H9 (cell line): ENCODE results near the gene PNMA6F. TPM values are rescaled to one million over a fixed set of nuclear protein-coding genes. Genes with fewer than 3 reads are reported as not detected.
A peak's percentile ranks its signal among the peaks of the same experiment; 100 is the strongest.

Source experiments
- DNase-seq: peaks from one replicate; pipeline ENCODE4 v3.0.0-alpha.2; 2017
- H2AFZ ChIP-seq: one replicate; pipeline ENCODE4 v1.6.1; 2013; ENCODE audit warnings: mild to moderate bottlenecking, low read length, control low read depth, moderate library complexity
- H2AK5ac ChIP-seq: 2 replicates; pipeline ENCODE4 v1.6.1; 2013; ENCODE audit warnings: low read length, control low read depth, mixed read lengths; ENCODE audit not compliant: insufficient read length
- H2BK120ac ChIP-seq: one replicate; pipeline ENCODE4 v1.6.1; 2013; ENCODE audit warnings: low read depth, mild to moderate bottlenecking, low read length, control low read depth, inconsistent platforms; ENCODE audit not compliant: poor library complexity, severe bottlenecking
- H2BK12ac ChIP-seq: 2 replicates; pipeline ENCODE4 v1.6.1; 2013; ENCODE audit warnings: low read length, control low read depth, mixed read lengths, low read depth; ENCODE audit not compliant: insufficient read length
- H2BK15ac ChIP-seq: 2 replicates; pipeline ENCODE4 v1.6.1; 2013; ENCODE audit warnings: low read depth, low read length, control low read depth
- H2BK20ac ChIP-seq: one replicate; pipeline ENCODE4 v1.6.1; 2013; ENCODE audit warnings: low read depth, mild to moderate bottlenecking, low read length, control low read depth, inconsistent platforms; ENCODE audit not compliant: poor library complexity, severe bottlenecking
- H2BK5ac ChIP-seq: 2 replicates; pipeline ENCODE4 v1.6.1; 2013; ENCODE audit warnings: low read length, control low read depth, mixed read lengths; ENCODE audit not compliant: insufficient read length
- H3K14ac ChIP-seq: 2 replicates; pipeline ENCODE4 v1.6.1; 2013; ENCODE audit warnings: low read length, control low read depth; ENCODE audit not compliant: insufficient read depth
- H3K18ac ChIP-seq: 2 replicates; pipeline ENCODE4 v1.6.1; 2013; ENCODE audit warnings: low read depth, mild to moderate bottlenecking, mixed read lengths, low read length, control low read depth; ENCODE audit not compliant: insufficient read length
- H3K23ac ChIP-seq: 2 replicates; pipeline ENCODE4 v1.6.1; 2013; ENCODE audit warnings: low read length, control low read depth, mixed read lengths, low read depth; ENCODE audit not compliant: insufficient read length
- H3K23me2 ChIP-seq: 2 replicates; pipeline ENCODE4 v1.6.1; 2013; ENCODE audit warnings: low read depth, mild to moderate bottlenecking, mixed read lengths, low read length, control low read depth; ENCODE audit not compliant: insufficient read length, poor library complexity, severe bottlenecking
- H3K27ac ChIP-seq: 2 replicates; pipeline ENCODE4 v1.5.1; 2013; ENCODE audit warnings: low read length, control low read depth, mixed read lengths, low read depth; ENCODE audit not compliant: insufficient read length
- H3K27me3 ChIP-seq: 2 replicates; pipeline ENCODE4 v1.6.1; 2013; ENCODE audit warnings: low read length, control low read depth, inconsistent platforms; ENCODE audit not compliant: insufficient read depth
- H3K4ac ChIP-seq: 2 replicates; pipeline ENCODE4 v1.6.1; 2013; ENCODE audit warnings: low read depth, mild to moderate bottlenecking, control low read depth, inconsistent platforms, low read length, moderate library complexity
- H3K4me1 ChIP-seq: 2 replicates; pipeline ENCODE4 v1.6.1; 2013; ENCODE audit warnings: low read length, control low read depth, inconsistent platforms; ENCODE audit not compliant: insufficient read depth
- H3K4me2 ChIP-seq: 2 replicates; pipeline ENCODE4 v1.6.1; 2013; ENCODE audit warnings: low read length, control low read depth, mixed read lengths; ENCODE audit not compliant: insufficient read length, insufficient read depth
- H3K56ac ChIP-seq: 2 replicates; pipeline ENCODE4 v1.6.1; 2013; ENCODE audit warnings: low read depth, mild to moderate bottlenecking, mixed read lengths, low read length, control low read depth; ENCODE audit not compliant: insufficient read length
- H3K79me1 ChIP-seq: 2 replicates; pipeline ENCODE4 v1.6.1; 2013; ENCODE audit warnings: low read depth, mild to moderate bottlenecking, moderate library complexity, low read length, control low read depth, inconsistent platforms; ENCODE audit not compliant: insufficient read depth, poor library complexity, severe bottlenecking
- H3K79me2 ChIP-seq: 2 replicates; pipeline ENCODE4 v1.6.1; 2013; ENCODE audit warnings: low read length, control low read depth, inconsistent platforms; ENCODE audit not compliant: insufficient read depth
- H3K9ac ChIP-seq: 2 replicates; pipeline ENCODE4 v1.6.1; 2013; ENCODE audit warnings: low read length, control low read depth, mixed read lengths; ENCODE audit not compliant: insufficient read length; ENCODE audit errors: extremely low read depth
- H3K9me3 ChIP-seq: one replicate; pipeline ENCODE4 v1.6.1; 2013; ENCODE audit warnings: low read depth, low read length, inconsistent platforms; ENCODE audit not compliant: control insufficient read depth
- H3T11ph ChIP-seq: one replicate; pipeline ENCODE4 v1.6.1; 2013; ENCODE audit warnings: mild to moderate bottlenecking, low read length, control low read depth, inconsistent platforms
- H4K20me1 ChIP-seq: one replicate; pipeline ENCODE4 v1.6.1; 2013; ENCODE audit not compliant: control insufficient read depth, insufficient read length, insufficient read depth
- H4K5ac ChIP-seq: 2 replicates; pipeline ENCODE4 v1.6.1; 2013; ENCODE audit warnings: low read depth, mild to moderate bottlenecking, mixed read lengths, low read length, control low read depth; ENCODE audit not compliant: insufficient read length
- H4K8ac ChIP-seq: replicated peaks from 2 replicates; pipeline ENCODE4 v1.6.1; 2013; ENCODE audit warnings: low read length, control low read depth, mixed read lengths, low read depth; ENCODE audit not compliant: insufficient read length
- H4K91ac ChIP-seq: 2 replicates; pipeline ENCODE4 v1.6.1; 2013; ENCODE audit warnings: low read depth, mild to moderate bottlenecking, moderate library complexity, mixed read lengths, low read length, control low read depth; ENCODE audit not compliant: insufficient read length
- H3K27ac Mint-ChIP-seq, 3 experiments: 2 replicates in 2 of 3; 3 replicates in 1 of 3; pipeline ENCODE4 v1.8.0; 2020 to 2021; ENCODE audit warnings: mixed read lengths in 3 of 3, mild to moderate bottlenecking in 1 of 3, moderate library complexity in 1 of 3
- H3K27me3 Mint-ChIP-seq: 2 replicates; pipeline ENCODE4 v1.8.0; 2021; ENCODE audit warnings: low read depth, mild to moderate bottlenecking, moderate library complexity, mixed read lengths
- H3K36me3 Mint-ChIP-seq, 3 experiments: 2 replicates in 2 of 3; 3 replicates in 1 of 3; pipeline ENCODE4 v1.8.0; 2020 to 2021; ENCODE audit warnings: low read depth in 3 of 3, mixed read lengths in 3 of 3; ENCODE audit not compliant: insufficient read depth in 1 of 3
- H3K4me1 Mint-ChIP-seq, 2 experiments: 2 replicates each; pipeline ENCODE4 v1.8.0; 2020; ENCODE audit warnings: mixed read lengths in 2 of 2
- H3K4me3 Mint-ChIP-seq, 2 experiments: 2 replicates in 1 of 2; 3 replicates in 1 of 2; pipeline ENCODE4 v1.8.0; 2020 to 2021; ENCODE audit warnings: mild to moderate bottlenecking in 2 of 2, mixed read lengths in 2 of 2, moderate library complexity in 1 of 2
- H3K9me3 Mint-ChIP-seq, 2 experiments: 2 replicates in 1 of 2; 3 replicates in 1 of 2; pipeline ENCODE4 v1.8.0; 2020; ENCODE audit warnings: mild to moderate bottlenecking in 2 of 2, mixed read lengths in 2 of 2, moderate library complexity in 1 of 2
- CTCF ChIP-seq: fragments of 200-600 bp; sonication (generic); conservative IDR thresholded peaks from 3 replicates; pipeline ENCODE4 v1.8.0; 2021; ENCODE audit warnings: antibody characterized with exemption, mild to moderate bottlenecking
- whole genome bisulfite sequencing: extraction: QIAGEN DNeasy Blood & Tissue Kit; methylation state at CpG from one replicate; pipeline ENCODE4 v1.1.7; 2013; ENCODE audit warnings: missing lambda C conversion rate, low lambda C conversion rate, mixed read lengths; ENCODE audit not compliant: insufficient read length; ENCODE audit errors: extremely low coverage; 5-methylcytosine and 5-hydroxymethylcytosine counted together
- total RNA-seq: library from RNA; stranded (reverse); gene quantifications from 2 replicates; pipeline ENCODE4 v1.2.1, GENCODE V29; 2021

PNMA6F gene
- total RNA-seq, 1 experiment from 2014 or later = not detected

- Mint-ChIP-seq H3K9me3 (peaks cover 51 to 60% of the 10 kb centered on the region in 2 experiments), H3K36me3 (peaks cover 0 to 4% (median 0%) of the 10 kb centered on the region in 3 experiments; a peak in 4 of 7 replicates), H3K27ac (no peak overlapping the region), H3K4me3 (no peak overlapping the region), H3K27me3 (peaks cover 6% of the 10 kb centered on the region), H3K4me1 (peaks cover 0 to 4% of the 10 kb centered on the region in 2 experiments; a peak in 1 of 4 replicates)
- H3K4me1 ChIP-seq = no peaks in the 10 kb centered on the region
- no peak overlapping the region for H3K9ac ChIP-seq
- no peaks in the 10 kb centered on the region for H3K79me1 ChIP-seq
- no peak overlapping the region for H4K8ac ChIP-seq
- H2BK5ac ChIP-seq = no peak overlapping the region
- H4K20me1 ChIP-seq = no peaks in the 10 kb centered on the region
- no peak overlapping the region for H3K23ac ChIP-seq
- H3K23me2 ChIP-seq = no peaks in the 10 kb centered on the region
- WGBS = no CpG with 5 or more reads among the region's 9 CpGs
- H3K9me3 ChIP-seq = peaks cover 31% of the 10 kb centered on the region
- no peak overlapping the region for H3K4ac ChIP-seq
- H3K14ac ChIP-seq = no peak overlapping the region
- H4K5ac ChIP-seq = no peak overlapping the region
- no peak overlapping the region for H2BK120ac ChIP-seq
- no peaks in the 10 kb centered on the region for H3K27me3 ChIP-seq
- no peak overlapping the region for H2BK15ac ChIP-seq
- no peak overlapping the region for H4K91ac ChIP-seq
- H3K56ac ChIP-seq = no peak overlapping the region
- DNase-seq = peak; percentile 48
- no peak overlapping the region for H3K27ac ChIP-seq
- no peak overlapping the region for H3T11ph ChIP-seq
- no peak overlapping the region for H3K18ac ChIP-seq
- H2BK20ac ChIP-seq = no peak overlapping the region
- no peak overlapping the region for H2AFZ ChIP-seq
- H2AK5ac ChIP-seq = no peak overlapping the region
- H3K79me2 ChIP-seq = no peaks in the 10 kb centered on the region
- H3K4me2 ChIP-seq = no peak overlapping the region
- TF ChIP-seq CTCF = peak; percentile 34; the same call in 1 of the 3 replicates
- H2BK12ac ChIP-seq = no peak overlapping the region
Measured at GRCh38 chrX:153310901-153311300, 10.7 kb downstream of the PNMA6F start.
